ENCODE results near the gene LRPPRC. TPM values are rescaled to one million over a fixed set of nuclear protein-coding genes. Genes with fewer than 3 reads are reported as not detected.

Gene LRPPRC
- total and polyA plus RNA-seq, 2 donors from 2014 or later, result 66.2 to 71.3 TPM

DNA sequence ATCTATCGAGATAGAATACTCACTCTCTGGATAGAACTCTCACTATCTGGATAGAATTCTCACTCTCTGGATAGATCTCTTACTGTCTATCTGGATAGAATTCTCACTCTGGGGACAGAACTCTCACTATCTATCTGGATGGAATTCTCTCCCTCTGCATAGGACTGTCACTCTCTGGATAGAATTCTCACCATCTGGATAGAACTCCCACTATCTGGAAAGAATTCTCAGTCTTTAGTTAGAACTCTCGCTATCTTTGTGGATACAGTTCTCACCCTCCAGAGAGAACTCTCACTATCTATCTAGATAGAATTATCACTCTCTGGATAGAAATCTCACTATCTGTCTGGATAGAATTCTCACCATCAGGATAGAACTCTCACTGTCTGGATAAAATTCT is 140.5 kb downstream of the LRPPRC start:
- no peak overlapping the region for H3K27ac ChIP-seq (ENCODE audit: low read depth in 2 of 2, low read length in 2 of 2)
- H3K9ac ChIP-seq (ENCODE audit: low read length in 3 of 3), result no peak overlapping the region
- no peaks in the 10 kb centered on the region for H3K9me3 ChIP-seq (ENCODE audit: control insufficient read depth in 2 of 3, insufficient read depth in 1 of 3, low read length in 3 of 3)
- intact Hi-C loops (cut with DNase I), result no loop called here
- FAIRE-seq, result no peak
- H3K27me3 ChIP-seq (ENCODE audit: control insufficient read depth, insufficient read depth, low read length), result no peaks in the 10 kb centered on the region
- TF ChIP-seq, protein P1, sequence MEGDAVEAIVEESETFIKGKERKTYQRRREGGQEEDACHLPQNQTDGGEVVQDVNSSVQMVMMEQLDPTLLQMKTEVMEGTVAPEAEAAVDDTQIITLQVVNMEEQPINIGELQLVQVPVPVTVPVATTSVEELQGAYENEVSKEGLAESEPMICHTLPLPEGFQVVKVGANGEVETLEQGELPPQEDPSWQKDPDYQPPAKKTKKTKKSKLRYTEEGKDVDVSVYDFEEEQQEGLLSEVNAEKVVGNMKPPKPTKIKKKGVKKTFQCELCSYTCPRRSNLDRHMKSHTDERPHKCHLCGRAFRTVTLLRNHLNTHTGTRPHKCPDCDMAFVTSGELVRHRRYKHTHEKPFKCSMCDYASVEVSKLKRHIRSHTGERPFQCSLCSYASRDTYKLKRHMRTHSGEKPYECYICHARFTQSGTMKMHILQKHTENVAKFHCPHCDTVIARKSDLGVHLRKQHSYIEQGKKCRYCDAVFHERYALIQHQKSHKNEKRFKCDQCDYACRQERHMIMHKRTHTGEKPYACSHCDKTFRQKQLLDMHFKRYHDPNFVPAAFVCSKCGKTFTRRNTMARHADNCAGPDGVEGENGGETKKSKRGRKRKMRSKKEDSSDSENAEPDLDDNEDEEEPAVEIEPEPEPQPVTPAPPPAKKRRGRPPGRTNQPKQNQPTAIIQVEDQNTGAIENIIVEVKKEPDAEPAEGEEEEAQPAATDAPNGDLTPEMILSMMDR (IDR thresholded peaks at IDR 0.05; ENCODE audit: borderline replicate concordance, extremely low read depth, insufficient read depth), result no peak
- H3K4me3 ChIP-seq (ENCODE audit: low read length in 3 of 3), result no peak overlapping the region
- no peak for DNase-seq
- H3K36me3 ChIP-seq (ENCODE audit: control insufficient read depth in 2 of 3, insufficient read depth in 3 of 3, low read length in 3 of 3), result no peaks in the 10 kb centered on the region
- H3K4me1 ChIP-seq (ENCODE audit: control insufficient read depth in 2 of 3, insufficient read depth in 2 of 3, low read depth in 1 of 3, low read length in 3 of 3), result no peaks in the 10 kb centered on the region

- no peak for FAIRE-seq
- intact Hi-C loops (cut with DNase I), result no loop called here
- no peak overlapping the region for H3K4me3 ChIP-seq (ENCODE audit: low read length in 3 of 3)
- TF ChIP-seq, protein P1 (IDR thresholded peaks at IDR 0.05; ENCODE audit: borderline replicate concordance, extremely low read depth, insufficient read depth), result no peak
- no peaks in the 10 kb centered on the region for H3K4me1 ChIP-seq (ENCODE audit: control insufficient read depth in 2 of 3, insufficient read depth in 2 of 3, low read depth in 1 of 3, low read length in 3 of 3)
- H3K36me3 ChIP-seq (ENCODE audit: control insufficient read depth in 2 of 3, insufficient read depth in 3 of 3, low read length in 3 of 3), result no peaks in the 10 kb centered on the region
- no peaks in the 10 kb centered on the region for H3K27me3 ChIP-seq (ENCODE audit: control insufficient read depth, insufficient read depth, low read length)
- H3K9me3 ChIP-seq (ENCODE audit: control insufficient read depth in 2 of 3, insufficient read depth in 1 of 3, low read length in 3 of 3), result no peaks in the 10 kb centered on the region
- H3K9ac ChIP-seq (ENCODE audit: low read length in 3 of 3), result no peak overlapping the region
- DNase-seq, result no peak
- H3K27ac ChIP-seq (ENCODE audit: low read depth in 2 of 2, low read length in 2 of 2), result no peak overlapping the region
Observed at GRCh38 chr2:43854671-43855070, 141.1 kb downstream of the LRPPRC start.

DNA sequence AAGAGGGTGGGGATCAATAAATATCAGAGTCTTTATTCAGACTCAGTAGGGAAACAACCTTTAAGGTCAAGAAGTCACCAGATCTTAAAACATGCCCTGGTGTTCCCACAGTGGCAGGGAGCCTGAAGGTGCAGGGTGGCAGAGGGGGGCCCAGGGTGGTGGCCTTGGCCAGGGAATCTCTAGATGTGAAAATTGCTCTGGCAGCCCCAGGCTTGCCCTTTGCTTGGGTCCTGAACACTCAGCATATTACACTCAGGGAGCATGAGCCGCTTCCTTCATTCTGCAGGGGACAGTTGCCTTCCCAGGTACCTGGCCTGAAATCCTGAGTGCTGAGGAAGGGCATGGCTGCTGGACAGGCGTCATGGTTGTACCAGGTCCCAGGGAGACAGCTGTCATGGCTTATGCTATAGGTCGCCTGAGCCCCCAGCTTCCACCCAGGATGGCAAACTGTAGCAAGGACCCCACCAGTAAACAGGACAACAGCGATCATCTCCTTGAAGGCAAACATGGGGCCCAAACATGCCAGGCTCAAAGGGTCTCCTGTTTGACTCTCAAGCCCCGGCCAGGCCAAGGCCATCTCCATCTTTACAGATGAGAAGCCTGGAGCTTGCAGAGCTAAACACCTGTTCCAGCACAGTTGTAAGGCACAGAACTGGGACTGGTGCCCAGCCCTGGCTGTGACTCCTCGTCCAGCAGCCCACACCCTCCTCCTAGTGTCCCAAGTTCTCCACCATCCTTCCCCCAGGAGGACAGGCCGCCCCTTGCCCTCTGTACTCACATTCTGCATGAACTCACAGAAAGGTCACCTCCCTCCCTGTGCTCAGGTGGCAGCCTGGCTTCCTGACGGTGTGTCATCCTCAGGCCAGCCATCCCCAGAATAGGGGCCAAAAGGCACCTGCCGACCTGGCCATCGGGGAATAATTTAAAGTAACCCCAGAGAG is 142.4 kb downstream of the LRPPRC start:
- TF ChIP-seq, protein P1 (IDR thresholded peaks at IDR 0.05; ENCODE audit: borderline replicate concordance, extremely low read depth, insufficient read depth), result no peak
- no peak for FAIRE-seq
- no peaks in the 10 kb centered on the region for H3K4me1 ChIP-seq (ENCODE audit: control insufficient read depth in 2 of 3, insufficient read depth in 2 of 3, low read depth in 1 of 3, low read length in 3 of 3)
- no peaks in the 10 kb centered on the region for H3K36me3 ChIP-seq (ENCODE audit: control insufficient read depth in 2 of 3, insufficient read depth in 3 of 3, low read length in 3 of 3)
- no peak for DNase-seq
- H3K9me3 ChIP-seq (ENCODE audit: control insufficient read depth in 2 of 3, insufficient read depth in 1 of 3, low read length in 3 of 3), result no peaks in the 10 kb centered on the region
- no peaks in the 10 kb centered on the region for H3K27me3 ChIP-seq (ENCODE audit: control insufficient read depth, insufficient read depth, low read length)
- no peak overlapping the region for H3K9ac ChIP-seq (ENCODE audit: low read length in 3 of 3)
- intact Hi-C loops (cut with DNase I), result no loop called here
- H3K27ac ChIP-seq (ENCODE audit: low read depth in 2 of 2, low read length in 2 of 2), result no peak overlapping the region
- no peak overlapping the region for H3K4me3 ChIP-seq (ENCODE audit: low read length in 3 of 3)

All from kidney (tissue), 14 donors.